Measurements from ENCODE around the gene SLC12A9. TPM values are rescaled to one million over a fixed set of nuclear protein-coding genes. Genes with fewer than 3 reads are reported as not detected.
A peak's percentile ranks its signal among the peaks of the same experiment; 100 is the strongest.

SLC12A9 gene
- total RNA-seq, 2 donors from 2014 or later: 31.0 to 33.6 TPM

GRCh38 chr7:100874577-100875355 is 22.3 kb downstream of the SLC12A9 start, which contains the start of gene SRRT:
TSS of gene SRRT (plus strand) at chr7:100875103. CDS start at chr7:100875591, 488 bp downstream.
- peak; percentile 95 for ATAC-seq
- DNase-seq: peak; percentile 98 to 99
- intact Hi-C loops (cut with DNase I, micrococcal nuclease): no loop called here

GRCh38 chr7:100875356-100875751 is 22.8 kb downstream of the SLC12A9 start:
- ATAC-seq (peak; percentile 51), DNase-seq (no peak)
- intact Hi-C loops (cut with DNase I, micrococcal nuclease): no loop called here

- DNase-seq (no peak), ATAC-seq (no peak)
- intact Hi-C loops (cut with DNase I, micrococcal nuclease): no loop called here
These were observed 25.5 kb downstream of the SLC12A9 start for GRCh38 chr7:100878013-100878412.

- intact Hi-C loops (cut with DNase I, micrococcal nuclease): no loop called here
- DNase-seq (no peak), ATAC-seq (no peak)
These were observed 26.2 kb downstream of the SLC12A9 start for GRCh38 chr7:100878685-100879084.

GRCh38 chr7:100879685-100880261 is 27.3 kb downstream of the SLC12A9 start:
- intact Hi-C loops (cut with DNase I, micrococcal nuclease): no loop called here
- ATAC-seq (no peak), DNase-seq (no peak)

GRCh38 chr7:100880645-100881044 is 28.1 kb downstream of the SLC12A9 start:
- ATAC-seq: no peak
- DNase-seq: no peak
- intact Hi-C loops (cut with DNase I, micrococcal nuclease): no loop called here

GRCh38 chr7:100881136-100881535 is 28.6 kb downstream of the SLC12A9 start:
- intact Hi-C loops (cut with DNase I, micrococcal nuclease): no loop called here
- ATAC-seq (no peak), DNase-seq (no peak)

GRCh38 chr7:100882201-100882600 is 29.7 kb downstream of the SLC12A9 start:
- DNase-seq (no peak), ATAC-seq (no peak)
- intact Hi-C loops (cut with DNase I, micrococcal nuclease): no loop called here

- intact Hi-C loops (cut with DNase I, micrococcal nuclease): no loop called here
- DNase-seq (no peak), ATAC-seq (no peak)
These were observed 30.4 kb downstream of the SLC12A9 start for GRCh38 chr7:100882785-100883526.

- intact Hi-C loops (cut with DNase I, micrococcal nuclease): no loop called here
- no peak for DNase-seq
- no peak for ATAC-seq
These were observed 32.4 kb downstream of the SLC12A9 start for GRCh38 chr7:100884736-100885439.

- no peak for ATAC-seq
These were observed 33.1 kb downstream of the SLC12A9 start for GRCh38 chr7:100885440-100886141.

GRCh38 chr7:100886142-100886935 is 33.8 kb downstream of the SLC12A9 start:
- intact Hi-C loops (cut with DNase I, micrococcal nuclease): no loop called here
- DNase-seq (no peak), ATAC-seq (no peak)

More at GRCh38 chr7:100885440-100886141, 33.1 kb downstream of the SLC12A9 start:
- intact Hi-C loops (cut with DNase I, micrococcal nuclease): no loop called here
- DNase-seq: no peak

GRCh38 chr7:100886936-100887515 is 34.5 kb downstream of the SLC12A9 start:
- intact Hi-C loops (cut with DNase I, micrococcal nuclease): no loop called here
- DNase-seq (no peak), ATAC-seq (no peak)

- peak; percentile 77 to 79 for DNase-seq
- peak; percentile 39 for ATAC-seq
- intact Hi-C loops (cut with DNase I, micrococcal nuclease): no loop called here
These were observed 35.2 kb downstream of the SLC12A9 start for GRCh38 chr7:100887516-100888290.

- DNase-seq (no peak), ATAC-seq (no peak)
- intact Hi-C loops (cut with DNase I, micrococcal nuclease): no loop called here
These were observed 35.9 kb downstream of the SLC12A9 start for GRCh38 chr7:100888291-100888987.

Measured in left colon (tissue), 2 donors.